Lower leg skin (tissue), 3 donors: ENCODE results near the gene BPI.

Source experiments
- CTCF ChIP-seq, 3 donors: fragments of 450-650 bp; IDR thresholded peaks; one replicate each; pipeline ENCODE4 v1.5.1; 2016; ENCODE audit warnings: antibody characterized with exemption in 3 of 3, mild to moderate bottlenecking in 3 of 3, moderate library complexity in 2 of 3
- POLR2A ChIP-seq, 2 donors: fragments of 450-650 bp; IDR thresholded peaks; one replicate each; pipeline ENCODE4 v1.6.1; 2016 to 2017; ENCODE audit warnings: antibody characterized with exemption in 2 of 2, mild to moderate bottlenecking in 1 of 2, moderate library complexity in 1 of 2

DNA sequence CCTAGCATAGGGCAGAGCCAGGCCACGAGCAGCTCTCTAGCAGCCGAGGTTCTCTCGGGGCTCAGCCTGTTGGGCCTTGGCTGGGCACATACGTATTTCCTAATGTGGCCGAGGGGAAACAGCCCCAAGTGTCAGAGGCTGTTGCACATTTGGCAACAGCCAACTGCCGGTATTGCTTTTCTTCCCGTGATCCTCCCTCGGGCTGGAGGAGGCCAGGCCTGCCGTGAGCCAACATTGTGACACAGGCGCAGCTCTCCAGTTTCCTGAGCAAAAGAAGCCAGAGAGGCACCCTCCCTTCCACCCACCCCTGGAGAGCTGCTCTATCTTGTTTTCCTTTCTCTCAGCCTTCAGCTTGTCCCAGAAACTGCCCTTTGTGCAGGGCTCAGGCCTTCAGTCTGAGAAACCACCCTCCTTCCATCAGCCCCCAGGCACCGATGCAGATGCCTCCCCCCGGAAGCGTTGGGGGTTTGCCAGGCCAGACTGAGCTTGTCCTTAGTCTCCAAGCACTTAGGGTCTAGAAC is 5.1 kb upstream of the BPI start:
- no peak for TF ChIP-seq CTCF (IDR thresholded peaks at IDR 0.05)
- no peak for TF ChIP-seq POLR2A (IDR thresholded peaks at IDR 0.05)
